ENCODE data around the gene SEMA4D. TPM values are rescaled to one million over a fixed set of nuclear protein-coding genes. Genes with fewer than 3 reads are reported as not detected.

The SEMA4D gene
- total and polyA plus RNA-seq, 2 experiments from 2014 or later, result 9.4 to 10.4 TPM

GRCh38 chr9:89462817-89463683 lies 34.9 kb downstream of the SEMA4D start:
- Histone ChIP-seq H3K4me1 (ENCODE audit: insufficient read depth) (no peaks in the 10 kb centered on the region), H3K4me3 (no peak overlapping the region), H3K27ac (no peak overlapping the region), H2AFZ (no peak overlapping the region), H3K9me3 (ENCODE audit: low read depth) (no peaks in the 10 kb centered on the region), H4K20me1 (ENCODE audit: insufficient read depth, poor library complexity, severe bottlenecking) (no peaks in the 10 kb centered on the region), H3K4me2 (no peak overlapping the region), H3K36me3 (replicated peaks; ENCODE audit: insufficient read depth, low read depth) (no peaks in the 10 kb centered on the region), H3K9me2 (replicated peaks; ENCODE audit: insufficient read depth) (no peaks in the 10 kb centered on the region), H3K79me2 (peaks cover 8% of the 10 kb centered on the region), H3K27me3 (no peaks in the 10 kb centered on the region)
- no peak for DNase-seq (ENCODE audit: low spot score)
- WGBS (ENCODE audit: low lambda C conversion rate, missing lambda C conversion rate), result 98% methylated on average over 6 of the region's 9 CpGs
- no peak for TF ChIP-seq EZH2 (IDR thresholded peaks at IDR 0.05; ENCODE audit: borderline replicate concordance)
- TF ChIP-seq, protein P1, sequence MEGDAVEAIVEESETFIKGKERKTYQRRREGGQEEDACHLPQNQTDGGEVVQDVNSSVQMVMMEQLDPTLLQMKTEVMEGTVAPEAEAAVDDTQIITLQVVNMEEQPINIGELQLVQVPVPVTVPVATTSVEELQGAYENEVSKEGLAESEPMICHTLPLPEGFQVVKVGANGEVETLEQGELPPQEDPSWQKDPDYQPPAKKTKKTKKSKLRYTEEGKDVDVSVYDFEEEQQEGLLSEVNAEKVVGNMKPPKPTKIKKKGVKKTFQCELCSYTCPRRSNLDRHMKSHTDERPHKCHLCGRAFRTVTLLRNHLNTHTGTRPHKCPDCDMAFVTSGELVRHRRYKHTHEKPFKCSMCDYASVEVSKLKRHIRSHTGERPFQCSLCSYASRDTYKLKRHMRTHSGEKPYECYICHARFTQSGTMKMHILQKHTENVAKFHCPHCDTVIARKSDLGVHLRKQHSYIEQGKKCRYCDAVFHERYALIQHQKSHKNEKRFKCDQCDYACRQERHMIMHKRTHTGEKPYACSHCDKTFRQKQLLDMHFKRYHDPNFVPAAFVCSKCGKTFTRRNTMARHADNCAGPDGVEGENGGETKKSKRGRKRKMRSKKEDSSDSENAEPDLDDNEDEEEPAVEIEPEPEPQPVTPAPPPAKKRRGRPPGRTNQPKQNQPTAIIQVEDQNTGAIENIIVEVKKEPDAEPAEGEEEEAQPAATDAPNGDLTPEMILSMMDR (IDR thresholded peaks at IDR 0.05; ENCODE audit: poor library complexity), result no peak
- no peak for TF ChIP-seq EZH2phosphoT487 (IDR thresholded peaks at IDR 0.05; ENCODE audit: low read depth, severe bottlenecking, unreplicated experiment)

GRCh38 chr9:89462199-89462598 lies 35.7 kb downstream of the SEMA4D start:
- 76% methylated on average over 5 of the region's 5 CpGs for WGBS (ENCODE audit: low lambda C conversion rate, missing lambda C conversion rate)
- TF ChIP-seq EZH2phosphoT487 (IDR thresholded peaks at IDR 0.05; ENCODE audit: low read depth, severe bottlenecking, unreplicated experiment) (no peak), EZH2 (IDR thresholded peaks at IDR 0.05; ENCODE audit: borderline replicate concordance) (no peak)
- TF ChIP-seq, protein P1 (IDR thresholded peaks at IDR 0.05; ENCODE audit: poor library complexity), result no peak
- H3K27ac ChIP-seq, result no peak overlapping the region

GRCh38 chr9:89461265-89461664 lies 36.6 kb downstream of the SEMA4D start:
- Histone ChIP-seq H3K27ac (no peak overlapping the region), H3K4me2 (no peak overlapping the region), H3K9me3 (ENCODE audit: low read depth) (no peaks in the 10 kb centered on the region), H3K79me2 (peaks cover 5% of the 10 kb centered on the region), H3K36me3 (replicated peaks; ENCODE audit: insufficient read depth, low read depth) (no peaks in the 10 kb centered on the region), H3K4me1 (ENCODE audit: insufficient read depth) (no peaks in the 10 kb centered on the region), H3K4me3 (no peak overlapping the region), H3K27me3 (no peaks in the 10 kb centered on the region), H2AFZ (no peak overlapping the region), H4K20me1 (ENCODE audit: insufficient read depth, poor library complexity, severe bottlenecking) (no peaks in the 10 kb centered on the region), H3K9me2 (replicated peaks; ENCODE audit: insufficient read depth) (no peaks in the 10 kb centered on the region)
- 75% methylated on average over 7 of the region's 8 CpGs for WGBS (ENCODE audit: low lambda C conversion rate, missing lambda C conversion rate)
- no peak for DNase-seq (ENCODE audit: low spot score)
- TF ChIP-seq, protein P1 (IDR thresholded peaks at IDR 0.05; ENCODE audit: poor library complexity), result no peak
- TF ChIP-seq EZH2 (IDR thresholded peaks at IDR 0.05; ENCODE audit: borderline replicate concordance) (no peak), EZH2phosphoT487 (IDR thresholded peaks at IDR 0.05; ENCODE audit: low read depth, severe bottlenecking, unreplicated experiment) (no peak)

More at GRCh38 chr9:89462199-89462598, 35.7 kb downstream of the SEMA4D start:
- H3K4me2 ChIP-seq, result no peak overlapping the region
- peaks cover 5% of the 10 kb centered on the region for H3K79me2 ChIP-seq
- no peaks in the 10 kb centered on the region for H3K4me1 ChIP-seq (ENCODE audit: insufficient read depth)
- DNase-seq (ENCODE audit: low spot score), result no peak
- no peak overlapping the region for H2AFZ ChIP-seq
- H4K20me1 ChIP-seq (ENCODE audit: insufficient read depth, poor library complexity, severe bottlenecking), result no peaks in the 10 kb centered on the region
- H3K9me3 ChIP-seq (ENCODE audit: low read depth), result no peaks in the 10 kb centered on the region
- H3K27me3 ChIP-seq, result no peaks in the 10 kb centered on the region
- no peak overlapping the region for H3K4me3 ChIP-seq
- H3K9me2 ChIP-seq (replicated peaks; ENCODE audit: insufficient read depth), result no peaks in the 10 kb centered on the region
- H3K36me3 ChIP-seq (replicated peaks; ENCODE audit: insufficient read depth, low read depth), result no peaks in the 10 kb centered on the region
